GM21528 (cell line): ENCODE measurements around the gene RGS10.
A peak's percentile ranks its signal among the peaks of the same experiment; 100 is the strongest.

Experiments used
- ATAC-seq: cut with Tn5 transposase; IDR thresholded peaks from one replicate; pipeline ENCODE4 v1.9.1; 2021; ENCODE audit warnings: mild to moderate bottlenecking, moderate library complexity; ENCODE audit not compliant: unreplicated experiment, low FRiP score

Gene RGS10

GRCh38 chr10:119499677-119500002 lies 42.9 kb downstream of the RGS10 start:
- no peak for ATAC-seq

GRCh38 chr10:119498889-119499676 lies 43.4 kb downstream of the RGS10 start:
- no peak for ATAC-seq

GRCh38 chr10:119497243-119497642 lies 45.3 kb downstream of the RGS10 start:
- ATAC-seq: no peak

GRCh38 chr10:119496273-119496672 lies 46.2 kb downstream of the RGS10 start:
- peak; percentile 76 for ATAC-seq

GRCh38 chr10:119495545-119495944 lies 47.0 kb downstream of the RGS10 start:
- no peak for ATAC-seq

GRCh38 chr10:119495021-119495505 lies 47.5 kb downstream of the RGS10 start:
- no peak for ATAC-seq

- ATAC-seq: no peak
Observed at GRCh38 chr10:119494236-119495020, 48.1 kb downstream of the RGS10 start.

GRCh38 chr10:119493155-119493554 lies 49.4 kb downstream of the RGS10 start:
- ATAC-seq: no peak

GRCh38 chr10:119491966-119492757 lies 50.4 kb downstream of the RGS10 start:
- no peak for ATAC-seq

- no peak for ATAC-seq
Observed at GRCh38 chr10:119489991-119490326, 52.6 kb downstream of the RGS10 start.

- ATAC-seq: no peak
Observed at GRCh38 chr10:119488675-119489074, 53.8 kb downstream of the RGS10 start.

GRCh38 chr10:119483839-119484238 lies 58.7 kb downstream of the RGS10 start:
- no peak for ATAC-seq

- no peak for ATAC-seq
Observed at GRCh38 chr10:119483001-119483400, 59.5 kb downstream of the RGS10 start.

GRCh38 chr10:119481781-119482426 lies 60.6 kb downstream of the RGS10 start:
- ATAC-seq: no peak

GRCh38 chr10:119480667-119481066 lies 61.9 kb downstream of the RGS10 start:
- ATAC-seq: no peak

GRCh38 chr10:119479532-119479931 lies 63.0 kb downstream of the RGS10 start:
- no peak for ATAC-seq

- no peak for ATAC-seq
Observed at GRCh38 chr10:119478811-119479341, 63.6 kb downstream of the RGS10 start.

GRCh38 chr10:119478111-119478802 lies 64.3 kb downstream of the RGS10 start:
- ATAC-seq: peak; percentile 71

GRCh38 chr10:119477444-119477843 lies 65.1 kb downstream of the RGS10 start:
- peak; percentile 43 for ATAC-seq

GRCh38 chr10:119474606-119475005 lies 67.9 kb downstream of the RGS10 start:
- no peak for ATAC-seq
